HepG2 (cell line): ENCODE data around the gene KATNB1. TPM values are rescaled to one million over a fixed set of nuclear protein-coding genes. Genes with fewer than 3 reads are reported as not detected.
A peak's percentile ranks its signal among the peaks of the same experiment; 100 is the strongest.

Source experiments
- AGO1 ChIP-seq: fragments of 200-400 bp; formaldehyde crosslinking; IDR thresholded peaks from 2 replicates; pipeline ENCODE4 v1.6.1; 2017; ENCODE audit warnings: mild to moderate bottlenecking, low read depth, low read length, moderate library complexity; ENCODE audit not compliant: poor library complexity, severe bottlenecking
- FOXK1 ChIP-seq: sonication (generic); formaldehyde crosslinking; IDR thresholded peaks from 2 replicates; pipeline ENCODE4 v1.4.0; 2020; ENCODE audit warnings: low read depth, missing genetic modification reagents, borderline replicate concordance
- HNRNPLL ChIP-seq: fragments of 200-400 bp; formaldehyde crosslinking; IDR thresholded peaks from 2 replicates; pipeline ENCODE4 v1.6.1; 2017; ENCODE audit warnings: mild to moderate bottlenecking, low read depth, low read length; ENCODE audit not compliant: poor library complexity, severe bottlenecking
- LCORL ChIP-seq, 2 experiments: fragments of 450-650 bp in 1 of 2; sonication (generic) in 1 of 2; formaldehyde crosslinking in 1 of 2; IDR thresholded peaks; 2 replicates each; pipeline versions ENCODE4 v1.5.0 to v1.6.1; 2017 to 2020; ENCODE audit warnings: antibody characterized with exemption in 1 of 2, missing genetic modification reagents in 1 of 2
- NBN ChIP-seq: fragments of 450-650 bp; conservative IDR thresholded peaks from 2 replicates; pipeline ENCODE4 v1.6.1; 2017
- PTBP1 ChIP-seq: fragments of 200-400 bp; formaldehyde crosslinking; IDR thresholded peaks from 2 replicates; pipeline ENCODE4 v1.6.1; 2018; ENCODE audit warnings: low read length, low read depth; ENCODE audit not compliant: poor library complexity, severe bottlenecking
- RORA ChIP-seq: sonication (generic); formaldehyde crosslinking; IDR thresholded peaks from 2 replicates; pipeline ENCODE4 v1.5.0; 2020; ENCODE audit warnings: mild to moderate bottlenecking, missing genetic modification reagents, moderate library complexity
- SALL1 ChIP-seq: sonication (generic); formaldehyde crosslinking; IDR thresholded peaks from 2 replicates; pipeline ENCODE4 v1.8.0; 2022; ENCODE audit warnings: mild to moderate bottlenecking, missing genetic modification reagents
- SOX6 ChIP-seq, 2 experiments: fragments of 450-650 bp in 1 of 2; sonication (generic) in 1 of 2; formaldehyde crosslinking in 1 of 2; IDR thresholded peaks; 2 replicates each; pipeline versions ENCODE4 v1.4.0 to v1.6.1; 2017 to 2020; ENCODE audit warnings: antibody characterized with exemption in 1 of 2, mild to moderate bottlenecking in 1 of 2, missing genetic modification reagents in 1 of 2
- TBX3 ChIP-seq: fragments of 450-650 bp; IDR thresholded peaks from 2 replicates; pipeline ENCODE4 v1.6.1; 2017; ENCODE audit warnings: antibody characterized with exemption, mild to moderate bottlenecking, inconsistent platforms, borderline replicate concordance
- TGIF2 ChIP-seq: IDR thresholded peaks from 2 replicates; pipeline ENCODE4 v1.6.1; 2016; ENCODE audit warnings: control low read depth, missing compliant biosample characterization
- ZMYM3 ChIP-seq: sonication (generic); formaldehyde crosslinking; IDR thresholded peaks from 2 replicates; pipeline ENCODE4 v1.5.1; 2020; ENCODE audit warnings: mild to moderate bottlenecking, missing genetic modification reagents
- ZNF577 ChIP-seq: sonication (generic); formaldehyde crosslinking; IDR thresholded peaks from 2 replicates; pipeline ENCODE4 v1.4.0; 2020; ENCODE audit warnings: mild to moderate bottlenecking, low read depth, missing genetic modification reagents, borderline replicate concordance
- polyA plus RNA-seq, 8 experiments: library from polyadenylated mRNA; depleted of rRNA in 3 of 8; stranded (reverse) in 7 of 8; unstranded in 1 of 8; fragments of >200 nt; fragmentation: Illumina TruSeq in 4 of 8; extraction: Trizol in 4 of 8; gene quantifications; 2 replicates each; pipeline versions ENCODE4 v1.2.1 to v1.2.3, GENCODE V29; 2011 to 2016; ENCODE audit warnings: low read depth in 4 of 8, missing spikeins in 1 of 8, mixed read lengths in 1 of 8; ENCODE audit not compliant: insufficient read depth in 1 of 8
- total RNA-seq, 5 experiments: library from RNA; depleted of rRNA; stranded (reverse); fragments of >200 nt; fragmentation: Illumina TruSeq; extraction: Trizol; gene quantifications; 2 replicates each; pipeline ENCODE4 v1.2.3, GENCODE V29; 2016; ENCODE audit warnings: low read depth in 1 of 5
- TF ChIP-seq, protein P1 (sequence below): sonication (generic); formaldehyde crosslinking; IDR thresholded peaks from 2 replicates; pipeline ENCODE4 v1.8.0; 2022; ENCODE audit warnings: missing genetic modification reagents, mild to moderate bottlenecking, borderline replicate concordance
- TF ChIP-seq, protein P2 (sequence below): sonication (generic); formaldehyde crosslinking; IDR thresholded peaks from 2 replicates; pipeline ENCODE4 v1.5.1; 2020; ENCODE audit warnings: mild to moderate bottlenecking, missing genetic modification reagents, moderate library complexity
- TF ChIP-seq, protein P3 (sequence below): sonication (generic); formaldehyde crosslinking; IDR thresholded peaks from 2 replicates; pipeline ENCODE4 v1.5.1; 2020; ENCODE audit warnings: mild to moderate bottlenecking, moderate library complexity, missing genetic modification reagents
- TF ChIP-seq, protein P4 (sequence below): sonication (generic); formaldehyde crosslinking; conservative IDR thresholded peaks from 2 replicates; pipeline ENCODE4 v1.4.0; 2020; ENCODE audit warnings: missing genetic modification reagents
- TF ChIP-seq, protein P5 (sequence below): sonication (generic); formaldehyde crosslinking; IDR thresholded peaks from 2 replicates; pipeline ENCODE4 v1.4.0; 2020; ENCODE audit warnings: missing genetic modification reagents

Gene KATNB1
- total and polyA plus RNA-seq, 2 of the 13 experiments (the other 11 are each of a cell fraction or from before 2014, with no cell fraction given), result 31.5 to 43.5 TPM

DNA sequence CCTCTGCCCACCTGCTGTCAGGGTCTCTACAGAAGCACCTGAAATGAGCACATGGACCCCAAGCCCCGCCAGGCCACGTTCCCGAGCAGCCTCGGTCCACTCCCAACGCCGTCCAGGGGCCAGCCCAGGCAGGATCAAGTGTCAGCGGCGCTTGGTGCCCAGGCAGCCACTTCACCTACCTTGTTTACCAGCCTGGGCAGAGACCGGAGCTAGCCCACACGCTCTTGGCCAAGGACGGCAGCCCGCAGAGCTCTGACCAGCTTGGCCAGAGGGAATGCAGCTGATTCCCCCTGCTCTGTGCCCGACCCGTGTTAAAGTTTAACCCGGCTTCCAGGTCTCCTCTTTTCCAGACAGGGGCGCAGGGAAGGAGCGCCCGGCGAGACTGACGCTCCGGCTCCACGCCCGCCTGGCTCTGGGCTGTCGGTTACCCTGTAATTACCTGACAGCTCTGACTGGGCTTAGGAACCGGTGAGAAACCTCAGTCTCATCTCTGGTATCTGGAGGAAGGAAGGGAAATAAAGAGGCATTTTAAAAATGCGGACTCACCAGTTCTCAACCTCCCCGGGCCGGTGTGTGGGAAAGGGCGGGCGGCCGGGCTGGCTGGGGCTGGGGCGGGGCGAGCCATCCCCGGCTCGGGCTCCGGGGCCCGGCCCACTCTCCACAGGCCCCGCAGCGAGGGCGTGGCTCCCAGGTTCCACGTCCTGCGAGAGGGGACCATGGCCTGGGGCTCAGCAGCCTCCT lies 62.1 kb downstream of the KATNB1 start (continued):
- TF ChIP-seq AGO1 (peak; percentile 77), HNRNPLL (peak; percentile 57), TGIF2 (CRISPR knock-in tag) (0 out of 2 replicates have a peak, but pooled peaks have one; percentile 34), ZMYM3 (CRISPR knock-in tag) (0 out of 2 replicates have a peak, but pooled peaks have one; percentile 46), SALL1 (CRISPR knock-in tag) (peak; percentile 76), TBX3 (no peak), LCORL (IDR thresholded peaks at IDR 0.05) (no peak), LCORL (CRISPR knock-in tag; IDR thresholded peaks at IDR 0.05) (peak; percentile 88), FOXK1 (CRISPR knock-in tag) (peak; percentile 66), ZNF577 (CRISPR knock-in tag) (no peak), SOX6 (IDR thresholded peaks at IDR 0.05) (no peak), SOX6 (CRISPR knock-in tag; IDR thresholded peaks at IDR 0.05) (peak; percentile 73), RORA (no peak), NBN (no peak), PTBP1 (no peak)
- TF ChIP-seq, protein P1, sequence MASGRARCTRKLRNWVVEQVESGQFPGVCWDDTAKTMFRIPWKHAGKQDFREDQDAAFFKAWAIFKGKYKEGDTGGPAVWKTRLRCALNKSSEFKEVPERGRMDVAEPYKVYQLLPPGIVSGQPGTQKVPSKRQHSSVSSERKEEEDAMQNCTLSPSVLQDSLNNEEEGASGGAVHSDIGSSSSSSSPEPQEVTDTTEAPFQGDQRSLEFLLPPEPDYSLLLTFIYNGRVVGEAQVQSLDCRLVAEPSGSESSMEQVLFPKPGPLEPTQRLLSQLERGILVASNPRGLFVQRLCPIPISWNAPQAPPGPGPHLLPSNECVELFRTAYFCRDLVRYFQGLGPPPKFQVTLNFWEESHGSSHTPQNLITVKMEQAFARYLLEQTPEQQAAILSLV (CRISPR knock-in tag), result peak; percentile 84
- TF ChIP-seq, protein P2, sequence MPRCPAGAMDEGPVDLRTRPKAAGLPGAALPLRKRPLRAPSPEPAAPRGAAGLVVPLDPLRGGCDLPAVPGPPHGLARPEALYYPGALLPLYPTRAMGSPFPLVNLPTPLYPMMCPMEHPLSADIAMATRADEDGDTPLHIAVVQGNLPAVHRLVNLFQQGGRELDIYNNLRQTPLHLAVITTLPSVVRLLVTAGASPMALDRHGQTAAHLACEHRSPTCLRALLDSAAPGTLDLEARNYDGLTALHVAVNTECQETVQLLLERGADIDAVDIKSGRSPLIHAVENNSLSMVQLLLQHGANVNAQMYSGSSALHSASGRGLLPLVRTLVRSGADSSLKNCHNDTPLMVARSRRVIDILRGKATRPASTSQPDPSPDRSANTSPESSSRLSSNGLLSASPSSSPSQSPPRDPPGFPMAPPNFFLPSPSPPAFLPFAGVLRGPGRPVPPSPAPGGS, result 0 out of 2 replicates have a peak, but pooled peaks have one; percentile 50
- TF ChIP-seq, protein P3, sequence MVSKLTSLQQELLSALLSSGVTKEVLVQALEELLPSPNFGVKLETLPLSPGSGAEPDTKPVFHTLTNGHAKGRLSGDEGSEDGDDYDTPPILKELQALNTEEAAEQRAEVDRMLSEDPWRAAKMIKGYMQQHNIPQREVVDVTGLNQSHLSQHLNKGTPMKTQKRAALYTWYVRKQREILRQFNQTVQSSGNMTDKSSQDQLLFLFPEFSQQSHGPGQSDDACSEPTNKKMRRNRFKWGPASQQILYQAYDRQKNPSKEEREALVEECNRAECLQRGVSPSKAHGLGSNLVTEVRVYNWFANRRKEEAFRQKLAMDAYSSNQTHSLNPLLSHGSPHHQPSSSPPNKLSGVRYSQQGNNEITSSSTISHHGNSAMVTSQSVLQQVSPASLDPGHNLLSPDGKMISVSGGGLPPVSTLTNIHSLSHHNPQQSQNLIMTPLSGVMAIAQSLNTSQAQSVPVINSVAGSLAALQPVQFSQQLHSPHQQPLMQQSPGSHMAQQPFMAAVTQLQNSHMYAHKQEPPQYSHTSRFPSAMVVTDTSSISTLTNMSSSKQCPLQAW (CRISPR knock-in tag), result peak; percentile 99
- TF ChIP-seq, protein P4, sequence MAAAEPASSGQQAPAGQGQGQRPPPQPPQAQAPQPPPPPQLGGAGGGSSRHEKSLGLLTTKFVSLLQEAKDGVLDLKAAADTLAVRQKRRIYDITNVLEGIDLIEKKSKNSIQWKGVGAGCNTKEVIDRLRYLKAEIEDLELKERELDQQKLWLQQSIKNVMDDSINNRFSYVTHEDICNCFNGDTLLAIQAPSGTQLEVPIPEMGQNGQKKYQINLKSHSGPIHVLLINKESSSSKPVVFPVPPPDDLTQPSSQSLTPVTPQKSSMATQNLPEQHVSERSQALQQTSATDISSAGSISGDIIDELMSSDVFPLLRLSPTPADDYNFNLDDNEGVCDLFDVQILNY (CRISPR knock-in tag), result no peak
- TF ChIP-seq, protein P5, sequence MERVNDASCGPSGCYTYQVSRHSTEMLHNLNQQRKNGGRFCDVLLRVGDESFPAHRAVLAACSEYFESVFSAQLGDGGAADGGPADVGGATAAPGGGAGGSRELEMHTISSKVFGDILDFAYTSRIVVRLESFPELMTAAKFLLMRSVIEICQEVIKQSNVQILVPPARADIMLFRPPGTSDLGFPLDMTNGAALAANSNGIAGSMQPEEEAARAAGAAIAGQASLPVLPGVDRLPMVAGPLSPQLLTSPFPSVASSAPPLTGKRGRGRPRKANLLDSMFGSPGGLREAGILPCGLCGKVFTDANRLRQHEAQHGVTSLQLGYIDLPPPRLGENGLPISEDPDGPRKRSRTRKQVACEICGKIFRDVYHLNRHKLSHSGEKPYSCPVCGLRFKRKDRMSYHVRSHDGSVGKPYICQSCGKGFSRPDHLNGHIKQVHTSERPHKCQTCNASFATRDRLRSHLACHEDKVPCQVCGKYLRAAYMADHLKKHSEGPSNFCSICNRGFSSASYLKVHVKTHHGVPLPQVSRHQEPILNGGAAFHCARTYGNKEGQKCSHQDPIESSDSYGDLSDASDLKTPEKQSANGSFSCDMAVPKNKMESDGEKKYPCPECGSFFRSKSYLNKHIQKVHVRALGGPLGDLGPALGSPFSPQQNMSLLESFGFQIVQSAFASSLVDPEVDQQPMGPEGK (CRISPR knock-in tag), result peak; percentile 63; the same call in 1 of the 2 replicates
